Prostate gland (tissue), 2 donors: ENCODE measurements around the gene PSG4. TPM values are rescaled to one million over a fixed set of nuclear protein-coding genes. Genes with fewer than 3 reads are reported as not detected.
"Not testable (repeated sequence)": the region's sequence is repeated elsewhere in the genome, so short reads cannot be mapped to it uniquely, and the experiment has no call there.

Experiments
- DNase-seq: peaks from one replicate; pipeline ENCODE4 v3.0.0-alpha.2; 2019; ENCODE audit warnings: low spot score
- H3K27ac ChIP-seq, 2 donors: fragments of 200-600 bp; sonication (generic); 2 replicates each; pipeline ENCODE4 v1.5.1; 2017 to 2019
- H3K27me3 ChIP-seq: fragments of 200-600 bp; sonication (generic); replicated peaks from 2 replicates; pipeline ENCODE4 v1.5.1; 2019; ENCODE audit not compliant: insufficient read depth
- H3K36me3 ChIP-seq, 2 donors: fragments of 200-600 bp; sonication (generic); 1 replicate in 1 of 2; 2 replicates in 1 of 2; pipeline versions ENCODE4 v1.5.1 to v1.8.1; 2017 to 2019
- H3K4me1 ChIP-seq: fragments of 200-600 bp; sonication (generic); replicated peaks from 2 replicates; pipeline ENCODE4 v1.5.1; 2019
- H3K4me3 ChIP-seq, 2 donors: fragments of 200-600 bp; sonication (generic); 2 replicates each; pipeline ENCODE4 v1.5.1; 2017 to 2019
- H3K9me3 ChIP-seq: fragments of 200-600 bp; sonication (generic); 2 replicates; pipeline ENCODE4 v1.5.1; 2017
- CTCF ChIP-seq, 4 experiments: fragments of 200-600 bp in 2 of 4; fragments of 450-650 bp in 2 of 4; sonication (generic) in 2 of 4; IDR thresholded peaks; 1 replicate in 3 of 4; 2 replicates in 1 of 4; pipeline ENCODE4 v1.5.1; 2016 to 2019; ENCODE audit warnings: antibody characterized with exemption in 4 of 4, mild to moderate bottlenecking in 2 of 4, moderate library complexity in 2 of 4
- POLR2A ChIP-seq: fragments of 450-650 bp; IDR thresholded peaks from one replicate; pipeline ENCODE4 v1.6.1; 2016; ENCODE audit warnings: antibody characterized with exemption, mild to moderate bottlenecking
- POLR2AphosphoS5 ChIP-seq: sonication (generic); formaldehyde crosslinking; IDR thresholded peaks from one replicate; pipeline ENCODE4 v1.6.1; 2017; ENCODE audit warnings: antibody characterized with exemption
- WGBS: methylation state at CpG from one replicate; pipeline ENCODE4 v1.1.5; 2018; 5-methylcytosine and 5-hydroxymethylcytosine counted together
- intact Hi-C: fragments of 100-400 bp; cut with DNase I; formaldehyde crosslinking; loops from one replicate; pipeline ENCODE4 v1.14.2; 2022
- total RNA-seq, 2 donors: library from RNA; depleted of rRNA; stranded (reverse); fragments of >200 nt; gene quantifications; one replicate each; pipeline ENCODE4 v1.1.0, GENCODE V29; 2016

PSG4 gene
- total RNA-seq, 2 donors from 2014 or later: 0.68 to 1.2 TPM

GRCh38 chr19:43152214-43152613, 53.2 kb downstream of the PSG4 start:
- Histone ChIP-seq H3K27me3 (no peaks in the 10 kb centered on the region), H3K4me3 (no peak overlapping the region), H3K36me3 (no peaks in the 10 kb centered on the region), H3K4me1 (no peaks in the 10 kb centered on the region), H3K27ac (no peak overlapping the region), H3K9me3 (no peaks in the 10 kb centered on the region)
- intact Hi-C loops: no loop called here
- TF ChIP-seq POLR2A (no peak), CTCF (IDR thresholded peaks at IDR 0.05) (no peak), POLR2AphosphoS5 (no peak)
- WGBS: 77% methylated on average over 4 of the region's 4 CpGs
- DNase-seq: no peak

DNA sequence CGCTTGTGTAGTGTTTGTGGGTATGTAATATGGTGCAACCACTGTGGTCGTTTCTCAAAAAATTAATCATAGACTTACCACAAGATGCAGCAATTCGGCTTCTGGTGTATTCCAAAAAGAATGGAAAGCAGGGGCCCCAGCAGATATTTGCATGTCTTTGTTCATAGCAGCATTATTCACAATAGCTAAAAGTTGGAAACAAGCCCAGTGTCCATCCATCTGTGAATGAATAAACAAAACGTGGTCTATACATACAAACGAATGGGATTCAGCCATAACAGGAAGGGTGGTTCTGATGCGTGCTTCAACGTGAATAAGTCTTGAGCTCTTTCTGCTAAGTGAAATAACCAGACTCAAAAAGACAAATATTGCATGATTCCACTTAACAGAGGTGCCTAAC, 55.6 kb downstream of the PSG4 start:
- H3K4me3 ChIP-seq, H3K36me3 ChIP-seq, DNase-seq, H3K9me3 ChIP-seq, H3K27me3 ChIP-seq, intact Hi-C loops, H3K4me1 ChIP-seq, H3K27ac ChIP-seq: not testable (repeated sequence)
- 66% methylated on average over 7 of the region's 7 CpGs for WGBS

GRCh38 chr19:43148233-43148632, 57.2 kb downstream of the PSG4 start:
- Histone ChIP-seq H3K4me1 (no peaks in the 10 kb centered on the region), H3K9me3 (no peaks in the 10 kb centered on the region), H3K36me3 (no peaks in the 10 kb centered on the region), H3K4me3 (no peak overlapping the region), H3K27ac (no peak overlapping the region), H3K27me3 (no peaks in the 10 kb centered on the region)
- peak; percentile 8 for DNase-seq
- TF ChIP-seq CTCF (IDR thresholded peaks at IDR 0.05): no peak
- no peak for TF ChIP-seq POLR2A
- no peak for TF ChIP-seq POLR2AphosphoS5
- WGBS: 50% methylated on average over 1 of the region's 1 CpG
- intact Hi-C loops: no loop called here

Other genes with a start within 250 kb of the PSG4 start
- gene PSG11, start 179.2 kb downstream of the PSG4 start, total RNA-seq: not detected
- gene PSG2, start 122.9 kb downstream of the PSG4 start, total RNA-seq: not detected
- gene PSG5, start 19.1 kb downstream of the PSG4 start, total RNA-seq: not detected
- gene PSG9, start 63.9 kb upstream of the PSG4 start, total RNA-seq: not detected
- 100 to 1,000 TPM in 1 of 2 donors, 10 to 100 TPM in 1; 77.6 to 248 TPM for gene CD177, start 148.0 kb upstream of the PSG4 start, total RNA-seq
- gene TEX101, start 209.3 kb upstream of the PSG4 start, total RNA-seq: 10 to 100 TPM in 1 of 2 donors, not detected in 1; 26.0 TPM